Mesenchymal stem cell (in vitro differentiated cells and primary cell): ENCODE data around the gene SMARCC1.
"Not testable (repeated sequence)": the region's sequence is repeated elsewhere in the genome, so short reads cannot be mapped to it uniquely, and the experiment has no call there.

ENCODE experiments used
- DNase-seq: peaks from one replicate; pipeline ENCODE4 v3.0.0-alpha.2; 2013
- H2AFZ ChIP-seq: one replicate; pipeline ENCODE4 v1.6.1; 2013; ENCODE audit warnings: low read depth, mild to moderate bottlenecking, control low read depth, inconsistent platforms, low read length, moderate library complexity
- H2AK5ac ChIP-seq: 2 replicates; pipeline ENCODE4 v1.6.1; 2013; ENCODE audit warnings: low read length, moderate library complexity, mild to moderate bottlenecking, inconsistent platforms; ENCODE audit not compliant: severe bottlenecking
- H2BK120ac ChIP-seq: one replicate; pipeline ENCODE4 v1.6.1; 2013; ENCODE audit warnings: low read depth, mild to moderate bottlenecking, inconsistent platforms, low read length, moderate library complexity
- H2BK12ac ChIP-seq, 2 experiments: one replicate each; pipeline ENCODE4 v1.6.1; 2013; ENCODE audit warnings: inconsistent platforms in 2 of 2, low read length in 2 of 2, mild to moderate bottlenecking in 2 of 2, moderate library complexity in 2 of 2, control low read depth in 1 of 2
- H2BK15ac ChIP-seq: one replicate; pipeline ENCODE4 v1.6.1; 2013; ENCODE audit warnings: mild to moderate bottlenecking, low read depth, inconsistent platforms; ENCODE audit not compliant: poor library complexity, severe bottlenecking
- H2BK5ac ChIP-seq: 2 replicates; pipeline ENCODE4 v1.6.1; 2013; ENCODE audit warnings: low read depth, mild to moderate bottlenecking, low read length, control low read depth, inconsistent platforms; ENCODE audit not compliant: poor library complexity, severe bottlenecking
- H3K14ac ChIP-seq, 2 experiments: one replicate each; pipeline ENCODE4 v1.6.1; 2013; ENCODE audit warnings: inconsistent platforms in 2 of 2, low read length in 2 of 2, control low read depth in 1 of 2, mild to moderate bottlenecking in 1 of 2, moderate library complexity in 1 of 2
- H3K18ac ChIP-seq, 2 experiments: one replicate each; pipeline ENCODE4 v1.6.1; 2013; ENCODE audit warnings: inconsistent platforms in 2 of 2, low read length in 2 of 2, control low read depth in 1 of 2, low read depth in 1 of 2, mild to moderate bottlenecking in 1 of 2
- H3K23ac ChIP-seq, 2 experiments: one replicate each; pipeline ENCODE4 v1.6.1; 2013; ENCODE audit warnings: inconsistent platforms in 2 of 2, low read length in 2 of 2, mild to moderate bottlenecking in 2 of 2, moderate library complexity in 2 of 2, control low read depth in 1 of 2
- H3K27ac ChIP-seq: 2 replicates; pipeline ENCODE4 v1.5.1; 2013; ENCODE audit warnings: mild to moderate bottlenecking, moderate library complexity, low read length, control low read depth, inconsistent platforms; ENCODE audit not compliant: poor library complexity, severe bottlenecking
- H3K27me3 ChIP-seq, 2 experiments: 2 replicates each; pipeline versions ENCODE4 v1.6.1 to v1.7.0; 2013; ENCODE audit warnings: low read length in 2 of 2, mild to moderate bottlenecking in 2 of 2, moderate library complexity in 2 of 2, control low read depth in 1 of 2, inconsistent platforms in 1 of 2; ENCODE audit not compliant: control insufficient read depth in 1 of 2, insufficient read depth in 1 of 2
- H3K36me3 ChIP-seq, 2 experiments: 2 replicates each; pipeline versions ENCODE4 v1.6.1 to v1.7.0; 2013; ENCODE audit warnings: low read length in 2 of 2, control low read depth in 1 of 2, inconsistent platforms in 1 of 2, low read depth in 1 of 2, mild to moderate bottlenecking in 1 of 2; ENCODE audit not compliant: insufficient read depth in 2 of 2, control insufficient read depth in 1 of 2
- H3K4ac ChIP-seq, 2 experiments: one replicate each; pipeline ENCODE4 v1.6.1; 2013; ENCODE audit warnings: inconsistent platforms in 2 of 2, low read length in 2 of 2, mild to moderate bottlenecking in 2 of 2, moderate library complexity in 2 of 2, control low read depth in 1 of 2, low read depth in 1 of 2
- H3K4me1 ChIP-seq: 2 replicates; pipeline ENCODE4 v1.6.1; 2013; ENCODE audit warnings: low read depth, low read length, control low read depth; ENCODE audit not compliant: control insufficient read depth, insufficient read depth
- H3K4me2 ChIP-seq: 2 replicates; pipeline ENCODE4 v1.6.1; 2013; ENCODE audit warnings: low read length, mild to moderate bottlenecking, inconsistent platforms; ENCODE audit not compliant: poor library complexity, severe bottlenecking
- H3K4me3 ChIP-seq, 2 experiments: 2 replicates each; pipeline versions ENCODE4 v1.5.1 to v1.7.0; 2013; ENCODE audit warnings: low read length in 2 of 2, mild to moderate bottlenecking in 2 of 2, control low read depth in 1 of 2, low read depth in 1 of 2; ENCODE audit not compliant: insufficient read depth in 1 of 2
- H3K79me1 ChIP-seq: replicated peaks from 2 replicates; pipeline ENCODE4 v1.6.1; 2013; ENCODE audit warnings: mild to moderate bottlenecking, control low read depth, low read length, inconsistent platforms; ENCODE audit not compliant: poor library complexity, severe bottlenecking
- H3K9ac ChIP-seq: 2 replicates; pipeline ENCODE4 v1.7.0; 2013; ENCODE audit warnings: mild to moderate bottlenecking, low read length, moderate library complexity
- H3K9me3 ChIP-seq: 2 replicates; pipeline ENCODE4 v1.7.0; 2013; ENCODE audit warnings: mild to moderate bottlenecking, low read length; ENCODE audit not compliant: control insufficient read depth
- H4K8ac ChIP-seq: one replicate; pipeline ENCODE4 v1.6.1; 2013; ENCODE audit warnings: inconsistent platforms, mild to moderate bottlenecking, low read length, moderate library complexity
- H4K91ac ChIP-seq: one replicate; pipeline ENCODE4 v1.6.1; 2013; ENCODE audit warnings: mild to moderate bottlenecking, low read length, inconsistent platforms
- WGBS: methylation state at CpG from one replicate; pipeline ENCODE4 v1.1.7; 2013; ENCODE audit warnings: mixed read lengths; 5-methylcytosine and 5-hydroxymethylcytosine counted together

SMARCC1 gene

GRCh38 chr3:47758261-47759025, 23.2 kb downstream of the SMARCC1 start:
- H4K8ac ChIP-seq = no peak overlapping the region
- no peak overlapping the region for H3K4me2 ChIP-seq
- H2BK5ac ChIP-seq = no peak overlapping the region
- WGBS = 92% methylated on average over 13 of the region's 14 CpGs
- no peak overlapping the region for H3K23ac ChIP-seq
- no peak overlapping the region for H3K4me3 ChIP-seq
- peaks cover 2% of the 10 kb centered on the region for H3K4me1 ChIP-seq
- H2BK15ac ChIP-seq = no peak overlapping the region
- H2BK120ac ChIP-seq = no peak overlapping the region
- peaks cover 10 to 21% of the 10 kb centered on the region in 2 experiments for H3K36me3 ChIP-seq
- H3K14ac ChIP-seq = no peak overlapping the region
- H3K27ac ChIP-seq = no peak overlapping the region
- no peak overlapping the region for H2BK12ac ChIP-seq
- no peak overlapping the region for H3K4ac ChIP-seq
- H3K9ac ChIP-seq = no peak overlapping the region
- H3K18ac ChIP-seq = no peak overlapping the region
- DNase-seq = no peak
- H3K79me1 ChIP-seq = peaks cover 5% of the 10 kb centered on the region
- H4K91ac ChIP-seq = no peak overlapping the region
- no peaks in the 10 kb centered on the region for H3K27me3 ChIP-seq
- H2AFZ ChIP-seq = no peak overlapping the region
- no peaks in the 10 kb centered on the region for H3K9me3 ChIP-seq
- no peak overlapping the region for H2AK5ac ChIP-seq

- H3K9ac ChIP-seq = no peak overlapping the region
- H3K36me3 ChIP-seq = peaks cover 16 to 25% of the 10 kb centered on the region in 2 experiments
- no peak overlapping the region for H4K8ac ChIP-seq
- H3K4me3 ChIP-seq = no peak overlapping the region
- no peak overlapping the region for H3K23ac ChIP-seq
- no peaks in the 10 kb centered on the region for H3K27me3 ChIP-seq
- no peak overlapping the region for H2BK12ac ChIP-seq
- H3K14ac ChIP-seq = no peak overlapping the region
- H2BK15ac ChIP-seq = no peak overlapping the region
- 97% methylated on average over 3 of the region's 3 CpGs for WGBS
- no peaks in the 10 kb centered on the region for H3K9me3 ChIP-seq
- no peak overlapping the region for H2AFZ ChIP-seq
- no peak overlapping the region for H3K4ac ChIP-seq
- DNase-seq = no peak
- no peak overlapping the region for H2BK5ac ChIP-seq
- no peak overlapping the region for H2AK5ac ChIP-seq
- H3K4me1 ChIP-seq = peaks cover 2% of the 10 kb centered on the region
- H3K4me2 ChIP-seq = no peak overlapping the region
- no peak overlapping the region for H3K18ac ChIP-seq
- no peak overlapping the region for H2BK120ac ChIP-seq
- H3K79me1 ChIP-seq = peaks cover 5% of the 10 kb centered on the region
- no peak overlapping the region for H4K91ac ChIP-seq
- H3K27ac ChIP-seq = no peak overlapping the region
Measured at GRCh38 chr3:47752716-47753115, 29.0 kb downstream of the SMARCC1 start.

GRCh38 chr3:47750811-47751354, 30.8 kb downstream of the SMARCC1 start:
- not testable (repeated sequence) for H3K4me1 ChIP-seq, H2AK5ac ChIP-seq, H2BK15ac ChIP-seq, H3K9me3 ChIP-seq, H3K14ac ChIP-seq, H2AFZ ChIP-seq, H2BK12ac ChIP-seq, H3K18ac ChIP-seq, H3K9ac ChIP-seq, H2BK5ac ChIP-seq, H3K27ac ChIP-seq, H3K4me2 ChIP-seq, H3K23ac ChIP-seq, H4K8ac ChIP-seq, H3K79me1 ChIP-seq, H3K27me3 ChIP-seq, H4K91ac ChIP-seq, DNase-seq, H3K4ac ChIP-seq, H2BK120ac ChIP-seq, H3K4me3 ChIP-seq
- H3K36me3 ChIP-seq = peaks cover 6 to 25% of the 10 kb centered on the region in 2 experiments
- 98% methylated on average over 12 of the region's 12 CpGs for WGBS

- Histone ChIP-seq H3K9me3 (no peaks in the 10 kb centered on the region), H3K18ac (no peak overlapping the region), H3K9ac (no peak overlapping the region), H3K4me3 (no peak overlapping the region), H3K14ac (no peak overlapping the region), H2BK15ac (no peak overlapping the region), H3K4me2 (no peak overlapping the region), H2AK5ac (no peak overlapping the region), H2BK12ac (no peak overlapping the region), H4K8ac (no peak overlapping the region), H2BK120ac (no peak overlapping the region), H3K27ac (no peak overlapping the region), H3K4ac (no peak overlapping the region), H4K91ac (no peak overlapping the region), H2AFZ (no peak overlapping the region), H3K27me3 (no peaks in the 10 kb centered on the region), H3K79me1 (peaks cover 8% of the 10 kb centered on the region), H2BK5ac (no peak overlapping the region), H3K23ac (no peak overlapping the region), H3K36me3 (peaks cover 20 to 27% of the 10 kb centered on the region in 2 experiments), H3K4me1 (no peaks in the 10 kb centered on the region)
- 94% methylated on average over 3 of the region's 3 CpGs for WGBS
- DNase-seq = no peak
Measured at GRCh38 chr3:47747558-47747957, 34.1 kb downstream of the SMARCC1 start.
